Neural cell (in vitro differentiated cells): ENCODE measurements around the gene PPIC. TPM values are rescaled to one million over a fixed set of nuclear protein-coding genes. Genes with fewer than 3 reads are reported as not detected.
"Not testable (repeated sequence)": the region's sequence is repeated elsewhere in the genome, so short reads cannot be mapped to it uniquely, and the experiment has no call there.

ENCODE experiments used
- H2AFZ ChIP-seq: fragments of 200-600, 300-800 bp; sonication (generic), shearing (Covaris generic); 2 replicates; pipeline ENCODE4 v1.6.0; 2014; ENCODE audit warnings: low read depth, mild to moderate bottlenecking, antibody characterized with exemption, low read length, moderate library complexity
- H3F3A ChIP-seq: fragments of 200-600 bp; shearing (Covaris generic); 2 replicates; pipeline ENCODE4 v1.6.1; 2016; ENCODE audit warnings: mild to moderate bottlenecking, moderate library complexity, mixed read lengths, antibody characterized with exemption, low read length; ENCODE audit not compliant: insufficient read depth, poor library complexity, severe bottlenecking
- H3K27ac ChIP-seq: fragments of 200-600, 300-800 bp; sonication (generic), shearing (Covaris generic); 2 replicates; pipeline ENCODE4 v1.5.1; 2014; ENCODE audit warnings: mild to moderate bottlenecking, low read length, moderate library complexity
- H3K27me3 ChIP-seq: fragments of 300-800, 200-600 bp; sonication (generic), shearing (Covaris generic); 2 replicates; pipeline ENCODE4 v1.6.0; 2014; ENCODE audit warnings: mild to moderate bottlenecking, low read depth, low read length, moderate library complexity; ENCODE audit not compliant: insufficient read depth
- H3K36me3 ChIP-seq: fragments of 300-800, 200-600 bp; sonication (generic), shearing (Covaris generic); 2 replicates; pipeline ENCODE4 v1.5.1; 2014; ENCODE audit warnings: mild to moderate bottlenecking, antibody characterized with exemption, low read length, moderate library complexity; ENCODE audit not compliant: insufficient read depth
- H3K4me2 ChIP-seq: fragments of 300-800, 200-600 bp; sonication (generic), shearing (Covaris generic); 2 replicates; pipeline ENCODE4 v1.6.0; 2014; ENCODE audit warnings: mild to moderate bottlenecking, low read length
- H3K4me3 ChIP-seq: fragments of 300-800, 200-600 bp; sonication (generic), shearing (Covaris generic); 2 replicates; pipeline ENCODE4 v1.5.1; 2014; ENCODE audit warnings: mild to moderate bottlenecking, low read length, moderate library complexity
- H3K79me2 ChIP-seq: fragments of 200-600 bp; shearing (Covaris generic); replicated peaks from 2 replicates; pipeline ENCODE4 v1.6.0; 2014; ENCODE audit warnings: mild to moderate bottlenecking, low read length, moderate library complexity; ENCODE audit not compliant: insufficient read depth
- H3K9ac ChIP-seq: fragments of 300-800, 200-600 bp; sonication (generic), shearing (Covaris generic); 2 replicates; pipeline ENCODE4 v1.6.1; 2016; ENCODE audit warnings: mild to moderate bottlenecking, low read length, mixed read lengths
- H3K9me2 ChIP-seq: fragments of 200-600 bp; shearing (Covaris generic); 2 replicates; pipeline ENCODE4 v1.6.1; 2016; ENCODE audit warnings: mild to moderate bottlenecking, low read length, mixed read lengths; ENCODE audit not compliant: insufficient read depth
- H3K9me3 ChIP-seq: fragments of 200-600, 300-800 bp; sonication (generic), shearing (Covaris generic); 2 replicates; pipeline ENCODE4 v1.6.1; 2016; ENCODE audit warnings: mild to moderate bottlenecking, mixed run types, low read length, moderate library complexity, mixed read lengths
- H4K20me1 ChIP-seq: fragments of 200-600 bp; shearing (Covaris generic); 2 replicates; pipeline ENCODE4 v1.6.1; 2016; ENCODE audit warnings: mild to moderate bottlenecking, mixed run types; ENCODE audit not compliant: insufficient read depth
- EP300 ChIP-seq: fragments of 450-650 bp; conservative IDR thresholded peaks from 2 replicates; pipeline ENCODE4 v1.6.1; 2014; ENCODE audit warnings: antibody characterized with exemption, mild to moderate bottlenecking, moderate library complexity; ENCODE audit not compliant: poor library complexity, severe bottlenecking
- EZH2 ChIP-seq: fragments of 200-600, 300-800 bp; shearing (Covaris generic), sonication (generic); IDR thresholded peaks from 2 replicates; pipeline ENCODE4 v1.6.1; 2014; ENCODE audit warnings: antibody characterized with exemption, low read length, borderline replicate concordance, mild to moderate bottlenecking; ENCODE audit not compliant: insufficient read depth, poor library complexity, severe bottlenecking
- MXI1 ChIP-seq: fragments of 450-650 bp; conservative IDR thresholded peaks from 2 replicates; pipeline ENCODE4 v1.6.1; 2014; ENCODE audit warnings: antibody characterized with exemption, mild to moderate bottlenecking; ENCODE audit not compliant: poor library complexity, severe bottlenecking
- POLR2AphosphoS5 ChIP-seq: IDR thresholded peaks from 2 replicates; pipeline ENCODE4 v1.6.1; 2012
- RAD21 ChIP-seq: fragments of 450-650 bp; conservative IDR thresholded peaks from 2 replicates; pipeline ENCODE4 v1.6.1; 2014; ENCODE audit warnings: antibody characterized with exemption, mild to moderate bottlenecking, moderate library complexity
- SMC3 ChIP-seq: fragments of 450-650 bp; conservative IDR thresholded peaks from 2 replicates; pipeline ENCODE4 v1.6.1; 2014; ENCODE audit warnings: antibody characterized with exemption, mild to moderate bottlenecking, moderate library complexity; ENCODE audit not compliant: poor library complexity
- TAF1 ChIP-seq: IDR thresholded peaks from 2 replicates; pipeline ENCODE4 v1.6.1; 2012; ENCODE audit warnings: low read depth
- polyA plus RNA-seq: library from polyadenylated mRNA; depleted of rRNA; stranded (reverse); fragments of >200 nt; gene quantifications from 2 replicates; pipeline ENCODE4 v1.2.3, GENCODE V29; 2014
- small RNA-seq, 3 experiments: library from RNA; depleted of rRNA; stranded (forward); fragments of <200 nt; gene quantifications; one replicate each; pipeline ENCODE3, GENCODE V24; 2012
- TF ChIP-seq, protein P1 (sequence below): IDR thresholded peaks from 2 replicates; pipeline ENCODE4 v1.6.1; 2012; ENCODE audit warnings: borderline replicate concordance
- TF ChIP-seq, protein P2 (sequence below): fragments of 450-650 bp; IDR thresholded peaks from 2 replicates; pipeline ENCODE4 v1.5.1; 2014; ENCODE audit warnings: antibody characterized with exemption, mild to moderate bottlenecking, moderate library complexity; ENCODE audit not compliant: poor library complexity, severe bottlenecking

Gene PPIC
- polyA plus RNA-seq, 1 donor from 2014 or later: not detected

DNA sequence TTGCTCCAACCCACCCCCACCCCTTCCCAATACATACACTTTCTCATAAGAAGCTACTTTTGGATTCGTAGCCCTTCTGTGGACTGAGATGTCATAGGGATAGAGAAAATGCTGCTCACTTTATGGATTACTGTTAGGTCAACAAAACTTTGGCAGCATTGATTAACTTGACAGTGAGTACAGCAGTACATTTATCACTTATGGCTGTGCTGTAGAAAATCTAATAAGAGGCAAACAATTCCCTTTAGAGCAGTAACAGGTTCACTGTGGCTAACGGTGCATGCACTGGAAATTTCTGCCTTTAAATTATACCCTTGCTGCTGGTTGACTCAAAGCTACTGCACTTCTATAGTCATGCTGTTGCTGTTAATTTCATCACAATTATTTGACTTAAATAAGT lies 59.2 kb downstream of the PPIC start:
- no peaks in the 10 kb centered on the region for H3K79me2 ChIP-seq
- no peak overlapping the region for H3K27ac ChIP-seq
- H3K9me2 ChIP-seq: no peaks in the 10 kb centered on the region
- TF ChIP-seq, protein P1, sequence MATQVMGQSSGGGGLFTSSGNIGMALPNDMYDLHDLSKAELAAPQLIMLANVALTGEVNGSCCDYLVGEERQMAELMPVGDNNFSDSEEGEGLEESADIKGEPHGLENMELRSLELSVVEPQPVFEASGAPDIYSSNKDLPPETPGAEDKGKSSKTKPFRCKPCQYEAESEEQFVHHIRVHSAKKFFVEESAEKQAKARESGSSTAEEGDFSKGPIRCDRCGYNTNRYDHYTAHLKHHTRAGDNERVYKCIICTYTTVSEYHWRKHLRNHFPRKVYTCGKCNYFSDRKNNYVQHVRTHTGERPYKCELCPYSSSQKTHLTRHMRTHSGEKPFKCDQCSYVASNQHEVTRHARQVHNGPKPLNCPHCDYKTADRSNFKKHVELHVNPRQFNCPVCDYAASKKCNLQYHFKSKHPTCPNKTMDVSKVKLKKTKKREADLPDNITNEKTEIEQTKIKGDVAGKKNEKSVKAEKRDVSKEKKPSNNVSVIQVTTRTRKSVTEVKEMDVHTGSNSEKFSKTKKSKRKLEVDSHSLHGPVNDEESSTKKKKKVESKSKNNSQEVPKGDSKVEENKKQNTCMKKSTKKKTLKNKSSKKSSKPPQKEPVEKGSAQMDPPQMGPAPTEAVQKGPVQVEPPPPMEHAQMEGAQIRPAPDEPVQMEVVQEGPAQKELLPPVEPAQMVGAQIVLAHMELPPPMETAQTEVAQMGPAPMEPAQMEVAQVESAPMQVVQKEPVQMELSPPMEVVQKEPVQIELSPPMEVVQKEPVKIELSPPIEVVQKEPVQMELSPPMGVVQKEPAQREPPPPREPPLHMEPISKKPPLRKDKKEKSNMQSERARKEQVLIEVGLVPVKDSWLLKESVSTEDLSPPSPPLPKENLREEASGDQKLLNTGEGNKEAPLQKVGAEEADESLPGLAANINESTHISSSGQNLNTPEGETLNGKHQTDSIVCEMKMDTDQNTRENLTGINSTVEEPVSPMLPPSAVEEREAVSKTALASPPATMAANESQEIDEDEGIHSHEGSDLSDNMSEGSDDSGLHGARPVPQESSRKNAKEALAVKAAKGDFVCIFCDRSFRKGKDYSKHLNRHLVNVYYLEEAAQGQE: no peak
- TF ChIP-seq RAD21: no peak
- no peak for TF ChIP-seq POLR2AphosphoS5
- TF ChIP-seq, protein P2, sequence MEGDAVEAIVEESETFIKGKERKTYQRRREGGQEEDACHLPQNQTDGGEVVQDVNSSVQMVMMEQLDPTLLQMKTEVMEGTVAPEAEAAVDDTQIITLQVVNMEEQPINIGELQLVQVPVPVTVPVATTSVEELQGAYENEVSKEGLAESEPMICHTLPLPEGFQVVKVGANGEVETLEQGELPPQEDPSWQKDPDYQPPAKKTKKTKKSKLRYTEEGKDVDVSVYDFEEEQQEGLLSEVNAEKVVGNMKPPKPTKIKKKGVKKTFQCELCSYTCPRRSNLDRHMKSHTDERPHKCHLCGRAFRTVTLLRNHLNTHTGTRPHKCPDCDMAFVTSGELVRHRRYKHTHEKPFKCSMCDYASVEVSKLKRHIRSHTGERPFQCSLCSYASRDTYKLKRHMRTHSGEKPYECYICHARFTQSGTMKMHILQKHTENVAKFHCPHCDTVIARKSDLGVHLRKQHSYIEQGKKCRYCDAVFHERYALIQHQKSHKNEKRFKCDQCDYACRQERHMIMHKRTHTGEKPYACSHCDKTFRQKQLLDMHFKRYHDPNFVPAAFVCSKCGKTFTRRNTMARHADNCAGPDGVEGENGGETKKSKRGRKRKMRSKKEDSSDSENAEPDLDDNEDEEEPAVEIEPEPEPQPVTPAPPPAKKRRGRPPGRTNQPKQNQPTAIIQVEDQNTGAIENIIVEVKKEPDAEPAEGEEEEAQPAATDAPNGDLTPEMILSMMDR: no peak
- no peak for TF ChIP-seq EP300
- no peak for TF ChIP-seq TAF1
- no peak for TF ChIP-seq MXI1
- TF ChIP-seq EZH2: no peak
- no peak for TF ChIP-seq SMC3
- H3K36me3 ChIP-seq: no peaks in the 10 kb centered on the region
- H3K4me3 ChIP-seq: no peak overlapping the region
- no peak overlapping the region for H3K4me2 ChIP-seq
- H3K9ac ChIP-seq: no peak overlapping the region
- H3K27me3 ChIP-seq: no peaks in the 10 kb centered on the region
- no peaks in the 10 kb centered on the region for H4K20me1 ChIP-seq
- H2AFZ ChIP-seq: no peak overlapping the region
- no peaks in the 10 kb centered on the region for H3F3A ChIP-seq
- H3K9me3 ChIP-seq: no peaks in the 10 kb centered on the region

DNA sequence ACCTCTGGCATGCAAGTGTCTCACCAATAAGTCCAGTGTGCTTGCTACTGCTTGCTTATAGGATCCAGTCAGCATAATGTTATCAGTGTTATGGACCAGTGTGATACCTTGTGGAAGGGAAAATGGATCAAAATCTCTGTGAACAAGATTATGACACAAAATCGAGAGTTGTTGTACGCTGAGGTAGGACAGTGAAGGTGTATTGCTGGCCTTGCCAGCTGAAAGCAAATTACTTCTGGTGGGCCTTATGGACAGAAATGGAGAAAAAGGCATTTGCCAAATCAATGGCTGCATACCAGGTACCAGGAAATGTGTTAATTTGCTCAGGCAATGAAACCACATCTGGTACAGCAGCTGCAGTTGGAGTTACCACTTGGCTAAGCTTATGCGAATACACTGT lies 62.3 kb downstream of the PPIC start:
- H3K79me2 ChIP-seq, H3F3A ChIP-seq, H3K27me3 ChIP-seq, H3K9ac ChIP-seq, H3K27ac ChIP-seq, H3K4me3 ChIP-seq, H3K9me3 ChIP-seq, H3K9me2 ChIP-seq, H3K4me2 ChIP-seq, H2AFZ ChIP-seq, H4K20me1 ChIP-seq, H3K36me3 ChIP-seq: not testable (repeated sequence)

DNA sequence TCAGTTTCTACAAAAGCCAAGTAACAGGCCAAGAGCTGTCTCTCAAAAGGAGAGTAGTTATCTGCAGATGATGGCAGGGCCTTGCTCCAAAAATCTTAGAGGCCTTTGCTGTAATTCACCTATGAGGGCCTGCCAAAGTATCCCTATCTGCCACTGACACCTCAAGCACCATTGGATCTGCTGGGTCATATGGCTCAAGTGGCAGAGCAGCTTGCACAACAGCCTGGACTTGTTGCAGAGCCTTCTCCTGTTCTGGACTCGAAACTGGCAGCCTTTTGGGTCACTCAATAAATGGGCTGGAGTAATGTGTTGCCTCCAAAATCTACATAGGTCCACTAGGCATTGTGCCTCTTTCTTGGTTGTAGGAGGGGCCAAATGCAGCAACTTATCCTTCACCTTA lies 62.8 kb downstream of the PPIC start:
- H3K4me2 ChIP-seq, H3K27me3 ChIP-seq, H3K36me3 ChIP-seq, H2AFZ ChIP-seq, H4K20me1 ChIP-seq, H3K79me2 ChIP-seq, H3K9ac ChIP-seq, H3K9me2 ChIP-seq, H3F3A ChIP-seq, H3K9me3 ChIP-seq, H3K27ac ChIP-seq, H3K4me3 ChIP-seq: not testable (repeated sequence)

Small RNA genes within 50 kb of the gene (small RNA-seq; reads per million reads assigned to genes)
- gene RN7SL689P: 0 reads per million in 3 experiments
- 0 to 0.03 (median 0) reads per million in 3 experiments for gene RN7SL711P

Other genes starting within 250 kb of the PPIC start
- 12.8 and 18.3 TPM in 2 replicates for gene SNX24, start 191.1 kb downstream of the PPIC start, polyA plus RNA-seq
- gene PRDM6, start 52.5 kb upstream of the PPIC start, polyA plus RNA-seq: 0.14 and 0.35 TPM in 2 replicates